GM23248 (cell line): ENCODE data around the gene KRT37. TPM values are rescaled to one million over a fixed set of nuclear protein-coding genes. Genes with fewer than 3 reads are reported as not detected.

ENCODE experiments used
- DNase-seq: peaks from one replicate; pipeline ENCODE4 v3.0.0-alpha.2; 2015
- H2AFZ ChIP-seq: fragments of 200-600 bp; sonication (generic); 2 replicates; pipeline ENCODE4 v1.6.1; 2016; ENCODE audit warnings: antibody characterized with exemption
- H3F3A ChIP-seq: fragments of 200-600 bp; sonication (generic); 2 replicates; pipeline ENCODE4 v1.6.1; 2016; ENCODE audit warnings: mild to moderate bottlenecking, antibody characterized with exemption, mixed run types; ENCODE audit not compliant: insufficient read depth
- H3K27ac ChIP-seq: fragments of 200-600 bp; sonication (generic); 2 replicates; pipeline ENCODE4 v1.5.1; 2016; ENCODE audit warnings: mild to moderate bottlenecking
- H3K27me3 ChIP-seq: fragments of 200-600 bp; sonication (generic); replicated peaks from 2 replicates; pipeline ENCODE4 v1.6.1; 2016; ENCODE audit warnings: mild to moderate bottlenecking; ENCODE audit not compliant: insufficient read depth
- H3K36me3 ChIP-seq: fragments of 200-600 bp; sonication (generic); 2 replicates; pipeline ENCODE4 v1.6.1; 2016; ENCODE audit warnings: low read depth, mild to moderate bottlenecking
- H3K4me1 ChIP-seq: fragments of 200-600 bp; sonication (generic); 2 replicates; pipeline ENCODE4 v1.6.1; 2016; ENCODE audit warnings: mild to moderate bottlenecking; ENCODE audit not compliant: insufficient read depth
- H3K4me2 ChIP-seq: fragments of 200-600 bp; sonication (generic); one replicate; pipeline ENCODE4 v1.6.1; 2016; ENCODE audit warnings: mild to moderate bottlenecking; ENCODE audit not compliant: unreplicated experiment
- H3K4me3 ChIP-seq: fragments of 200-600 bp; sonication (generic); 2 replicates; pipeline ENCODE4 v1.5.1; 2016; ENCODE audit warnings: mild to moderate bottlenecking
- H3K79me2 ChIP-seq: fragments of 200-600 bp; sonication (generic); 2 replicates; pipeline ENCODE4 v1.6.1; 2016; ENCODE audit warnings: mild to moderate bottlenecking; ENCODE audit not compliant: insufficient read depth
- H3K9ac ChIP-seq: fragments of 200-600 bp; sonication (generic); 2 replicates; pipeline ENCODE4 v1.6.1; 2016; ENCODE audit warnings: mild to moderate bottlenecking
- H3K9me2 ChIP-seq: fragments of 200-600 bp; sonication (generic); 2 replicates; pipeline ENCODE4 v1.6.1; 2016; ENCODE audit warnings: mixed run types, mild to moderate bottlenecking, moderate library complexity; ENCODE audit not compliant: insufficient read depth
- H3K9me3 ChIP-seq: fragments of 200-600 bp; sonication (generic); one replicate; pipeline ENCODE4 v1.6.1; 2017; ENCODE audit warnings: low read depth
- H4K20me1 ChIP-seq: fragments of 200-600 bp; sonication (generic); 2 replicates; pipeline ENCODE4 v1.6.0; 2016; ENCODE audit not compliant: insufficient read depth
- EZH2 ChIP-seq: fragments of 200-600 bp; sonication (generic); IDR thresholded peaks from 2 replicates; pipeline ENCODE4 v1.6.1; 2018; ENCODE audit warnings: antibody characterized with exemption, mild to moderate bottlenecking; ENCODE audit not compliant: insufficient read depth, poor library complexity, severe bottlenecking
- EZH2phosphoT487 ChIP-seq: fragments of 200-600 bp; sonication (generic); IDR thresholded peaks from 2 replicates; pipeline ENCODE4 v1.6.1; 2018; ENCODE audit warnings: antibody characterized with exemption, moderate library complexity, mild to moderate bottlenecking, low read depth; ENCODE audit not compliant: insufficient read depth
- WGBS, 2 experiments: methylation state at CpG; one replicate each; pipeline ENCODE4 v1.1.6; 2015 to 2017; ENCODE audit warnings: low lambda C conversion rate in 2 of 2, low coverage in 1 of 2; ENCODE audit errors: missing lambda C conversion rate in 2 of 2; 5-methylcytosine and 5-hydroxymethylcytosine counted together
- in situ Hi-C: fragments of 300-500 bp; cut with MboI; formaldehyde crosslinking; loops from 2 replicates; pipeline ENCODE4 v1.15.0; 2020
- polyA plus RNA-seq: library from polyadenylated mRNA; unstranded; fragments of >200 nt; fragmentation: Nextera tagmentation; extraction: Ambion mirVana; gene quantifications from 2 replicates; pipeline ENCODE4 v1.2.1, GENCODE V29; 2016
- total RNA-seq: library from RNA; depleted of rRNA; stranded (reverse); fragments of >200 nt; shearing (Covaris generic); gene quantifications from 2 replicates; pipeline ENCODE4 v1.2.3, GENCODE V29; 2014

Gene KRT37
- total and polyA plus RNA-seq, 2 experiments from 2014 or later: not detected

GRCh38 chr17:41394254-41394996, 30.0 kb downstream of the KRT37 start:
- no peak overlapping the region for H3K4me2 ChIP-seq
- no peaks in the 10 kb centered on the region; the same call in 1 of the 2 replicates for H3F3A ChIP-seq
- no peak overlapping the region for H3K4me3 ChIP-seq
- H3K27ac ChIP-seq: no peak overlapping the region
- H3K79me2 ChIP-seq: no peaks in the 10 kb centered on the region
- H3K4me1 ChIP-seq: peaks cover 17% of the 10 kb centered on the region
- TF ChIP-seq EZH2: no peak
- TF ChIP-seq EZH2phosphoT487: no peak
- no peaks in the 10 kb centered on the region for H4K20me1 ChIP-seq
- H3K36me3 ChIP-seq: no peaks in the 10 kb centered on the region
- no peak overlapping the region for H3K9ac ChIP-seq
- no peaks in the 10 kb centered on the region for H3K27me3 ChIP-seq
- H3K9me2 ChIP-seq: no peaks in the 10 kb centered on the region
- in situ Hi-C loops: no loop called here
- DNase-seq: no peak
- H3K9me3 ChIP-seq: no peaks in the 10 kb centered on the region
- no peak overlapping the region for H2AFZ ChIP-seq
- 60 to 65% methylated on average over 10 of the region's 10 CpGs for WGBS, 2 experiments

DNA sequence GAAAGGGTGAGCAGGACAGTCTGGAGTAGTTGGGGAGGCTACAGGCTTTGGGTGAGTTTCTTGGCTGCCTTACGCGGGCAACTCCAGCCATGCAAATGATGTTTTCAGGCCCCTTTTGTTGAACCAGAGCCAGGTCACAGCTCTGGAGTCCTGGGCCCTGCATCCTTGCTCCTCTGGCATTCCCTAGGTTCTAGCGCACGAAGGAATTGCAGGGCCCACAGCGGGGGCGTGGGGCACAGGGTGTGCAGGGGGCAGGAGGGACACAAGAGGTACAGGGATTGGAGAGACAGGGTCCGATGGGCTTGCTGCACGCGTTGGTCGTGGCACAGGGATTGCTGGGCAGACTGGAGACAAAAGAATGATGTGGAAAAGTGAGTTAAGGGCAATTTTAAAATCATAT, 30.6 kb downstream of the KRT37 start:
- Histone ChIP-seq H3K4me2 (no peak overlapping the region), H2AFZ (no peak overlapping the region), H3K4me1 (peaks cover 17% of the 10 kb centered on the region), H3K27ac (no peak overlapping the region), H4K20me1 (no peaks in the 10 kb centered on the region), H3F3A (no peaks in the 10 kb centered on the region; the same call in 1 of the 2 replicates), H3K9me2 (no peaks in the 10 kb centered on the region), H3K4me3 (no peak overlapping the region), H3K79me2 (no peaks in the 10 kb centered on the region), H3K9me3 (no peaks in the 10 kb centered on the region), H3K36me3 (no peaks in the 10 kb centered on the region), H3K27me3 (no peaks in the 10 kb centered on the region), H3K9ac (no peak overlapping the region)
- no peak for DNase-seq
- no peak for TF ChIP-seq EZH2phosphoT487
- no peak for TF ChIP-seq EZH2
- in situ Hi-C loops: no loop called here
- 90 to 92% methylated on average over 10 of the region's 10 CpGs for WGBS, 2 experiments

GRCh38 chr17:41393294-41393693, 31.1 kb downstream of the KRT37 start:
- Histone ChIP-seq H4K20me1 (no peaks in the 10 kb centered on the region), H2AFZ (no peak overlapping the region), H3K36me3 (no peaks in the 10 kb centered on the region), H3K4me3 (no peak overlapping the region), H3K9ac (no peak overlapping the region), H3K27ac (no peak overlapping the region), H3K9me2 (no peaks in the 10 kb centered on the region), H3K4me2 (no peak overlapping the region), H3K27me3 (no peaks in the 10 kb centered on the region), H3K4me1 (peaks cover 17% of the 10 kb centered on the region), H3K9me3 (no peaks in the 10 kb centered on the region), H3F3A (no peaks in the 10 kb centered on the region; the same call in 1 of the 2 replicates), H3K79me2 (no peaks in the 10 kb centered on the region)
- in situ Hi-C loops: no loop called here
- no peak for TF ChIP-seq EZH2
- no peak for TF ChIP-seq EZH2phosphoT487
- no peak for DNase-seq
- WGBS, 2 experiments: 62 to 68% methylated on average over 5 of the region's 5 CpGs

DNA sequence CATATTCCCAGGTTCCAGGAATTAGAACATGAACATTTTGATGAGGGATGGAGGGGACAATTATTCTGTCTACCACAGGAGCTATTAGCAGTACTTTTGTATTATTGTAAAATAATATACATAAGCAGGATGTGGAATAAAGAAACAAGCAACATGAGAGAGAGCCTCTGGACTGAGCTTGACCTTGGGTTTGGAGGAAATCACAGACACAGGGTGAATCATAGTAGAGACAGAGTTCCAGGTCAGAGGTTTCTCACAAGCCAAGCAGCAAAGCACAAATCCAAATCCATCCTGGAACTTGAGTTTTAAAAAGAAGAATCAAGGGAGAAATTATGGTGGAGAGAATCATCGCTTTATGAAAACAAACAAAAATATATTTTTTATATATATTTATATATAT, 32.1 kb downstream of the KRT37 start:
- TF ChIP-seq EZH2 (no peak), EZH2phosphoT487 (no peak)
- H3F3A ChIP-seq: no peaks in the 10 kb centered on the region; the same call in 1 of the 2 replicates
- H3K4me3 ChIP-seq: no peak overlapping the region
- no peaks in the 10 kb centered on the region for H4K20me1 ChIP-seq
- no peak overlapping the region for H3K27ac ChIP-seq
- no peak overlapping the region for H3K4me2 ChIP-seq
- no peak overlapping the region for H2AFZ ChIP-seq
- in situ Hi-C loops: no loop called here
- H3K9ac ChIP-seq: no peak overlapping the region
- no peaks in the 10 kb centered on the region for H3K9me2 ChIP-seq
- peak; percentile 53 for DNase-seq
- 98 to 100% methylated on average over 1 of the region's 1 CpG for WGBS, 2 experiments
- H3K36me3 ChIP-seq: no peaks in the 10 kb centered on the region
- H3K4me1 ChIP-seq: peaks cover 17% of the 10 kb centered on the region
- H3K27me3 ChIP-seq: no peaks in the 10 kb centered on the region
- H3K79me2 ChIP-seq: no peaks in the 10 kb centered on the region
- H3K9me3 ChIP-seq: no peaks in the 10 kb centered on the region

DNA sequence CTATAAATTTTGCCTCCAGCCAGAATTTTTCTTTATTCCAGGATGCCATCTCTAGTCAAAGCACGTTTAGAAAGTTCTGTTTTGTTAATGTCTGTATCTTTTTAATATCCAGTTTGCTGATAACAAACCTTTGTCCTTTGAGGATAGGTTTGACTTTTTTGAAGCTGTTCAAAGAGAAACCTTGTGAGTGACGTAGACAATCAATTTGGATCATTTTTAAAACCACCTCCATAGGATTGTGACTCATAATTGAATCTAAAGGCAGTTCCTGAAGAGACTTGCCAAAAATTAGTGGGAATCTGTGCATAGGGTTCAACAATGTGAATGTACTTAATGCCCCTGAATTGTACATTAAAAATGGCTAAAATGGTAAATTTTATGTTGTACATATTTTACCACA, 32.9 kb downstream of the KRT37 start:
- no peaks in the 10 kb centered on the region for H3K27me3 ChIP-seq
- no peak overlapping the region for H3K27ac ChIP-seq
- DNase-seq: no peak
- peaks cover 17% of the 10 kb centered on the region for H3K4me1 ChIP-seq
- no peaks in the 10 kb centered on the region for H3K9me3 ChIP-seq
- no peak for TF ChIP-seq EZH2phosphoT487
- TF ChIP-seq EZH2: no peak
- no peak overlapping the region for H3K4me3 ChIP-seq
- H3K79me2 ChIP-seq: no peaks in the 10 kb centered on the region
- no peaks in the 10 kb centered on the region for H4K20me1 ChIP-seq
- H3K36me3 ChIP-seq: no peaks in the 10 kb centered on the region
- in situ Hi-C loops: no loop called here
- H3K9ac ChIP-seq: no peak overlapping the region
- H3K4me2 ChIP-seq: no peak overlapping the region
- no peaks in the 10 kb centered on the region; the same call in 1 of the 2 replicates for H3F3A ChIP-seq
- no peak overlapping the region for H2AFZ ChIP-seq
- H3K9me2 ChIP-seq: no peaks in the 10 kb centered on the region
- WGBS, 2 experiments: 43 to 49% methylated on average over 2 of the region's 2 CpGs
